Nephron progenitor cell (in vitro differentiated cells): ENCODE results near the gene RNFT2.

Experiments used
- DNase-seq: peaks from one replicate; pipeline ENCODE4 v3.0.0; 2021
- H3K27ac Mint-ChIP-seq: 2 replicates; pipeline ENCODE4 v1.8.0; 2021; ENCODE audit warnings: mild to moderate bottlenecking, moderate library complexity, mixed read lengths
- H3K27me3 Mint-ChIP-seq: 2 replicates; pipeline ENCODE4 v1.8.0; 2021; ENCODE audit warnings: mild to moderate bottlenecking, low read depth, mixed read lengths; ENCODE audit not compliant: poor library complexity
- H3K36me3 Mint-ChIP-seq: 2 replicates; pipeline ENCODE4 v1.8.0; 2021; ENCODE audit warnings: low read depth, mixed read lengths
- H3K4me1 Mint-ChIP-seq: 2 replicates; pipeline ENCODE4 v1.8.0; 2021; ENCODE audit warnings: mixed read lengths
- H3K4me3 Mint-ChIP-seq: 2 replicates; pipeline ENCODE4 v1.8.0; 2021; ENCODE audit warnings: mild to moderate bottlenecking, moderate library complexity, mixed read lengths
- H3K9me3 Mint-ChIP-seq: 2 replicates; pipeline ENCODE4 v1.8.0; 2021; ENCODE audit warnings: mild to moderate bottlenecking, moderate library complexity, mixed read lengths
- TF ChIP-seq, protein P1 (sequence below): fragments of 200-600 bp; sonication (generic); IDR thresholded peaks from 2 replicates; pipeline ENCODE4 v1.5.0; 2021; ENCODE audit warnings: antibody characterized with exemption

Gene RNFT2

DNA sequence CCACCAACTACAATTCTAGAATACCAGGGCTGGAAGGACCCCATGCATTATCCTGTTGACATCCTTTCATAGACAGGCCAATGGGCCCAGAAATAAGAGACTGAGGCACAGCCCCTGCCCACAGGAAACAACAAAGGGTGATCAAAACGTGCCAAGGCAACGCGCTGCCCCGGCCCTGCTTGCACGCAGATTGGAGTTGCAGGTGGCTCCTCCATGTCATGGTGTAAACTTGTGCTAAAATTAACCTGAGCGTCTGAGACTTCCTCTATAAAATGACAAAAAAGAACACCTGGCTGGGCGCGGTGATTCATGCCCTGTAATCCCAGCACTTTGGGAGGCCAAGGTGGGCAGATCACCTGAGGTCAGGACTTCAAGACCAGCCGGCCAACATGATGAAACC is 30.4 kb upstream of the RNFT2 start:
- no peak overlapping the region for H3K4me3 Mint-ChIP-seq
- H3K4me1 Mint-ChIP-seq = peaks cover 49% of the 10 kb centered on the region
- H3K9me3 Mint-ChIP-seq = no peaks in the 10 kb centered on the region
- H3K27me3 Mint-ChIP-seq = peaks cover 7% of the 10 kb centered on the region
- TF ChIP-seq, protein P1, sequence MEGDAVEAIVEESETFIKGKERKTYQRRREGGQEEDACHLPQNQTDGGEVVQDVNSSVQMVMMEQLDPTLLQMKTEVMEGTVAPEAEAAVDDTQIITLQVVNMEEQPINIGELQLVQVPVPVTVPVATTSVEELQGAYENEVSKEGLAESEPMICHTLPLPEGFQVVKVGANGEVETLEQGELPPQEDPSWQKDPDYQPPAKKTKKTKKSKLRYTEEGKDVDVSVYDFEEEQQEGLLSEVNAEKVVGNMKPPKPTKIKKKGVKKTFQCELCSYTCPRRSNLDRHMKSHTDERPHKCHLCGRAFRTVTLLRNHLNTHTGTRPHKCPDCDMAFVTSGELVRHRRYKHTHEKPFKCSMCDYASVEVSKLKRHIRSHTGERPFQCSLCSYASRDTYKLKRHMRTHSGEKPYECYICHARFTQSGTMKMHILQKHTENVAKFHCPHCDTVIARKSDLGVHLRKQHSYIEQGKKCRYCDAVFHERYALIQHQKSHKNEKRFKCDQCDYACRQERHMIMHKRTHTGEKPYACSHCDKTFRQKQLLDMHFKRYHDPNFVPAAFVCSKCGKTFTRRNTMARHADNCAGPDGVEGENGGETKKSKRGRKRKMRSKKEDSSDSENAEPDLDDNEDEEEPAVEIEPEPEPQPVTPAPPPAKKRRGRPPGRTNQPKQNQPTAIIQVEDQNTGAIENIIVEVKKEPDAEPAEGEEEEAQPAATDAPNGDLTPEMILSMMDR = no peak
- no peak overlapping the region for H3K27ac Mint-ChIP-seq
- DNase-seq = no peak
- no peaks in the 10 kb centered on the region for H3K36me3 Mint-ChIP-seq

DNA sequence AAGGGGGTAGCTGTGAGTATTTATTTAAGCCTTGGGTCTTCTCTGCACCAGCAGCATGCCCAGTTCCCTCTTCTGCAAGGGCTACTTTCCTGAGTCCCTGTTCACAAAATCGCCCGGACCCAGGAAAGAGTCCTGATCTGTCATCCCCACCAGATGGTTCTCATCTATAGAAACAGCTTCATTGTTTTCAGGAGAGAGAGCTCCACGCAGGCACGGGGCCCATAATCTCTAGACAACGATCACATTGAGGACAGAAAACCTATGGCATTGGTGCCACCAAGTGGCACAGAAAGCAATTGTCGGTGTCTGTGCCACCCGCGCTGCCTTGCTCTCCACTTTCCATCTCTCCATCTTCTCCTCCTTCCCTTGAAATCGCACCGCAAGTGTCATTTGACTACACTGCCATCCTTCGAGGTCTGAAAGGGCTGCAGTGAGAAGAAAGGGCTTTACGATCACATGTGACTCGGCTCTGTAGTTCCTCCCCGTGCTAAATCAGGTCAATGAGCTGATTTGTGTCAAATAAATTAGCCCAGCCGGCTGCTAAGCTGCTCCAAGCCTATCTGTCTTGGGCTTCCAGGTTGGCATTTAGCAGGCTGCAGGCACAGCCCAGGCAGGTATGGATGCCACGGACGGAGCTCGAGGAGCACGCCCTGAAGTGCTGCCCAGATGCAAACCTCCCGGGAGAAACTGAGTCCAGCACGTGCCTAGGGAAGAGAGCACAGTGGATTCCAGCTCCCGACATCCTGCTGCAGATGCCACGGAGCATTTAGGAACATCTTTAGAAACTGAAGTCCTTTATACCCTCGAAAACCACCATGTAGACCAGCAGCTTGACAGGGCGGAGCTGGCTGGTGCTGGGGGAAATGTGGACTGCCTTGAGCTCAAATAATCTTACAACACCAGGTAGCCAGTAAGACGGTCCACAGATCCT is 29.0 kb upstream of the RNFT2 start:
- Mint-ChIP-seq H3K4me3 (peak overlapping the region; percentile 50), H3K9me3 (no peaks in the 10 kb centered on the region), H3K36me3 (no peaks in the 10 kb centered on the region), H3K4me1 (peaks cover 57% of the 10 kb centered on the region), H3K27ac (peak overlapping the region; percentile 30), H3K27me3 (peaks cover 7% of the 10 kb centered on the region)
- TF ChIP-seq, protein P1 = peak; percentile 28
- DNase-seq = peak; percentile 40

DNA sequence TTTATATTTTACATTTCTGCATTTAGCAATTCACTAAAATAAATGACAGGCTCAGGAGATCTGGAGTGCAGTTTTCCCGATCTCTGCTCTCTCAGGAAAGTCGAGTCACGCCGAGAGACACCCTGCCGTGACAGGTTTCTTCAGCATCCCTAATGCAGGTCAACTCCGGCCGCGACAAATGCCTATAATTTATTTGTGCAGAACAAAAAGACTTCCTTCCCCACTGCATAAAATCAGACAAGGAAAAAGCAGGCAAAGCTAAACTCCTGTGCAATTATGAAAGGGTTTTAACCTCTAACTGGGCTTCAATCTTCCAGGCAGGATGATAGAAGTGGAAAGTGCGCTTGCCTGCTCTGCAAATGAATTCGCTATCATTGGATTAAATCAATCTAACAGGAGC is 28.3 kb upstream of the RNFT2 start:
- peak overlapping the region; percentile 50 for H3K4me3 Mint-ChIP-seq
- no peak overlapping the region for H3K27ac Mint-ChIP-seq
- peaks cover 2% of the 10 kb centered on the region for H3K36me3 Mint-ChIP-seq
- no peak for DNase-seq
- TF ChIP-seq, protein P1 = no peak
- H3K4me1 Mint-ChIP-seq = peaks cover 62% of the 10 kb centered on the region
- H3K27me3 Mint-ChIP-seq = peaks cover 7% of the 10 kb centered on the region
- no peaks in the 10 kb centered on the region for H3K9me3 Mint-ChIP-seq

DNA sequence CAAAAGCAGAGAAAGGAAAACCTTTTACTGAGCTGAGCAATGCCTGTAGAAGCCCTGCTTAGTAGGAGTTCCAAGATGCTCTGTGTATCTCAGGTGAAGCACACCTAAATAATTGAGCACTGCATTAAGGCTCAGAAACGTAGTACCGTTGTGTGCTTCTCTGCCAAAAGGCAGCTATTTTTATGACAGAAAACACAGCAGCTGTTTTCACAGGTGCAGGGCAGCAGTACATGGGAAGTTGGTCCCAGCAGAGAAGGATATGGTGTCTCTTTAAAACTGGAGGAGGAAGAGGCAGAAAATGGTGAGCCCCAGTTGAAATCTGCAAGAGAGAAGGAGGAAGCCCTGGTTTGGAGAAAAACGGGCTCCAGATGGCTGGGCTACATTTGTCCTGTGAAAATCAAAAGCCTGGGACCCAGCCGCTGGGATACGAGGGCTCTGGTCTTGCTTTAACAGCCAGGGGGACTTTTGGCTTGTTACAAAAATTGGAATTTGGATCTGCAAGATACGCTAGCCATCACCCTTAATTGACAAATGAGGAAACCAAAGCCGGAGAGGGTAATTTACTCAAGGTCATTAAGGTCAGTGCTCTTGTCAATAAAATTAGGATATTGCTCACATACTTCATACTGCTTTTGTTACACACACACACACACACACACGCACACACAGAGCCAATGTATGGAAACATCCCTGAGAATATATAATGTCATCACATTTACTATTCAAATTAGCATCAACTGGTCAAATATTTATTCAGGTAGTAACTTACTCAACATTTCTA is 27.6 kb upstream of the RNFT2 start:
- Mint-ChIP-seq H3K27ac (peak overlapping the region; percentile 31), H3K4me3 (peak overlapping the region; percentile 51), H3K4me1 (peaks cover 66% of the 10 kb centered on the region)

DNA sequence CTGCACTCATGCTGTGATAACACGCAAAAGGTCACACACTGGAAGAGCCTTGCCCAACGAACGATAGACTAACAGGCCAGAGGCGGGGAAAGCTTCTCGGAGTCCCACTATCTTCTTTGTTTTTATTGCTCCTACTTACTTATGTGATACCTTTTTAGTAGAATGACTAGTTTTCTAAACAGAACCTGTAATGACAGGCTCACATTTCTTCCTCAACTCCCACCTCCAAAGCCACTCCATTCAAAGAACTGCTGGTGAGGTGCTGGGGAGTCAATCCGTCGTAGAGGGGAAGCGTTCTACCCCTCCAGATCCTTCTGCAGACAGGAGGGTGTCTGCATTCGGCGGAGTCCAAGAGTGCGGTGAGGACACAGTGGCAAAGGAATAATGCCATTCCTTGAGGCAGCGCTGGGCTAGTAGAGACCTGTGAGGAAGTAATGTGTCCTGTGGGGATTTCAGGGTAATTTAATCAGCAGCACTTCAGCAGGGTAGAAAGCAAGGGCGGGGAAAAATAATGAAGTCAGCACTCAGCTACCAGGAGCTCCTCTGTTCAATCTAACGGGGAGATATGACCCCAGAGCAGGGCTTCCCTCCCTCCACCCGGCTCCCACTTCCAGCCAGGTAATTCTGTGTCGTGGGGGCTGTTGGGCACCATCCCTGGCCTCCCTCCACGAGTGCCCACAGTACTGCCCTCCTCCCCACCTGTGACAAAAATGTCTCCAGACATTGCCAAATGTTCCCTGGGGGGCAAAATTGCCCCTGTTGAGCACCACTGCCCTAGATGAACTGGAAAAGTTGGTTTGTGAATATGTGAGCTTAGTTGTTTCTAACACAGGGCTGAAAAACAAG is 25.4 kb upstream of the RNFT2 start:
- Mint-ChIP-seq H3K27ac (peak overlapping the region; percentile 94), H3K36me3 (peaks cover 22% of the 10 kb centered on the region), H3K27me3 (peaks cover 7% of the 10 kb centered on the region), H3K4me3 (peak overlapping the region; percentile 33), H3K9me3 (no peaks in the 10 kb centered on the region), H3K4me1 (peaks cover 88% of the 10 kb centered on the region)
- no peak for DNase-seq
- TF ChIP-seq, protein P1 = no peak

More for the DNA sequence above, 27.6 kb upstream of the RNFT2 start:
- Mint-ChIP-seq H3K27me3 (peaks cover 7% of the 10 kb centered on the region), H3K9me3 (no peaks in the 10 kb centered on the region), H3K36me3 (peaks cover 6% of the 10 kb centered on the region)
- no peak for DNase-seq
- TF ChIP-seq, protein P1 = no peak
